Lung microvascular endothelial cell (primary cell): Measurements from ENCODE around the gene RCOR1. TPM values are rescaled to one million over a fixed set of nuclear protein-coding genes. Genes with fewer than 3 reads are reported as not detected.
"Not testable (repeated sequence)": the region's sequence is repeated elsewhere in the genome, so short reads cannot be mapped to it uniquely, and the experiment has no call there.

Source experiments
- DNase-seq, 2 donors: peaks; one replicate each; pipeline versions ENCODE4 v3.0.0 to v3.0.0-alpha.2; 2010; ENCODE audit warnings: low read depth in 2 of 2
- total RNA-seq: library from RNA; depleted of rRNA; stranded (reverse); fragments of >200 nt; gene quantifications from 2 replicates; pipeline ENCODE4 v1.2.1, GENCODE V29; 2014

The RCOR1 gene
- total RNA-seq, 1 donor from 2014 or later = 8.1 TPM

DNA sequence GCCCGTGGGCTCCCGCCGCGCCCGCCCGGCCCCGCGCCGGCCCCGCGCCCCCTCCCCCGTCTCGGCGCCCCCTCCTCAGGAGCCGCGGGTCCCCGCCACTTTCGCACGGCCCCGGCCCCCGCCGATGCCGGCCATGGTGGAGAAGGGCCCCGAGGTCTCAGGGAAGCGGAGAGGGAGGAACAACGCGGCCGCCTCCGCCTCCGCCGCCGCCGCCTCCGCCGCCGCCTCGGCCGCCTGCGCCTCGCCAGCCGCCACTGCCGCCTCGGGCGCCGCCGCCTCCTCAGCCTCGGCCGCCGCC is 263 bp downstream of the RCOR1 start:
- DNase-seq = no peak

DNA sequence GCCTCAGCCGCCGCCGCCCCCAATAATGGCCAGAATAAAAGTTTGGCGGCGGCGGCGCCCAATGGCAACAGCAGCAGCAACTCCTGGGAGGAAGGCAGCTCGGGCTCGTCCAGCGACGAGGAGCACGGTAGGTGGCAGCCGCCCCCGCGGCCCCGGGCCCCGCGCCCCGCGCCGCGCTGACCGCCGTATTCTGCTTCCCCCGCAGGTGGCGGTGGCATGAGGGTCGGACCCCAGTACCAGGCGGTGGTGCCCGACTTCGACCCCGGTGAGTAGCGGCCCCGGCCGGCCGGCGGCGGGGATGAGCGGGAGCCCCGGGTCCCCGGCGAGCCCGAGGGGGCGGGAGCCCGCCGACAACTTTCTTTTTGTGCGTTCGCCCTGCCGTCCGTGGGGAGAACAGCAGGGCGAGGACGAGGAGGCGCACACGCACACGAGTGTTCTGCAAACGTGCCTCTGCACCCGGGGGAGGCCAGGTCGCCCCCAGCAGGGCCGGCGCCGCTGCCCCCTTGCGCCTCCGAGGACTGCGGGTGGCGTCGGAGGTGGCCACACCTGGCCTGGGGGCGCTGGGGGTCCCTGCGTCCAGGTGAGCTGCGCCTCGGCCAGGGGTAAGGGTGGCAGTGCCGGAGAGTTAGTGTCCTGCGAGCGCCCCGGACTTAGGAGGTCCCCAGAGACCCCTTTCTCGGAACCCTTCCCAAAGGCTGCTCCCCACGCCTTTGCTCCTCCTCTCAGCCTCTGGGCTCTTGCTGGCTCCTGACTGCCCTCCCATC is 794 bp downstream of the RCOR1 start:
- peak; percentile 57 to 64 for DNase-seq

DNA sequence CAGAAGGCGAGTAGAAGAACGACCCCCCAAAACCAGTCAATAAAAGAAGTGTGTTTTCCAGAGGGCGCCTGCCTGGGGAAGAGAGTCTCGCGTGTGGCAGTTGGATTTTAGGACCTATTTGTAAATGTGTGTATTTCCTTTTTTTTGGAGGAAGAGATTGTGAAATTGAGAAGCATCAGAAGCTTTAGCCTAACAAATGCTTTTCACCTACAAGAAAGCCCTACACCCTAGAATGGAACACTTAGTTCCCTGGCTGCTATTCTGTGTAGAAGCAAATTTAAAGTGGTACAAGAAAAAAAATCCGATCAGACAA is 1.3 kb downstream of the RCOR1 start:
- DNase-seq = no peak

DNA sequence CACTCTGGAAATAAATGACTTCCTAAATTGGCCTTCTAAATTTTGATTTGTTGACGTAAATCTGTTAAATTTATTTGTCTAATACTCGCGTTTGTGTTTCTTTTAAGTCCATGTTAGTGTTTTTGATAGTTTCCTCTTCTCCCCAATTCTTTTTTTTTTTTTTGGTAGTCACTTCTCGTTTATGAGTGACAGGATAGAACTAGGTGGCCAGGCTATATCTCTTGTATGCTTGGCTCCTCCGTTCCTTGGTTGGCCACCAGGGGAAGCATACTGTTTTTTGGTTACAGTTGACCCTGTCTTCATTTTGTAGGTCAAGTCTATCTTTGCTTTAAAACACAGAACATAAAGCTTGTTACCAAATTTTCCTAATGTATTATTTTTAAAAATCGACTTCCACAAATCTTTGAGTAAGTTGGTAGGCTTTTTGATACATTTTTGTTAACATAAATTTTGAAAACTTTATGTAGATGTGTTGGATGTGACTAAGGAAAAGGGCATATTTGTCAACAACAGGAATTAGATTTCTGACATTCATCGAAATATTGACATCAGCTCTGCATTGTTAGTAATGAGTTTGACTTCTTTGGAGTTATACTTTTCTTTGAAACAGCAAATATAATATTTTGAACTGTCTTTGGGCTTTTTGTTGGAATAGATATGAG is 2.2 kb downstream of the RCOR1 start:
- DNase-seq = peak; percentile 74 to 80

DNA sequence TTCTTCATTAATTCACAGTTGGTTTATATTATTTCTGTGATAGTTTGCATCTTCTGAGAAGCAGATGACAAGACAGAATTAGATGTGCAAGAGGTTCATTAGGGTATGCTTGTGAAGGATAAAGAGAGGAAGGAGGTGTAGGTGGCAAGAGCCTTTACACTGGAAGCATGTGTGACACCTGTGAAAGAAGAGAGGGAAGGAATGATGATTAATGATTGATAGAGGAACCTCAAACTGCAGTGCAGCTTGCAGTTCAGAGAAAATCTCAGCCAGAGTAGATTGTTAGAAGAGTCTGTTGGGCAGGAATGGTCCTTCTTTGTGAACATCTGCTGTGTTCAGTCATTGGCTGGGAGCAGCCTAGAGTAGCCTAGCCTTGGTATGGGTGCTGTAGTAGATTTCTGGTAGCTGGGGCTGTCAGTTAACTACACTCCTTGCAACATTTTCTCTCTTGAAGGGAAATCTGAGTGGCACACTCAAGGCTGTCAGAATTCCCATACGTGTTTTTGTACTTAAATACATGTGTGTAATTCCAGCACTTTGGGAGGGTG is 9.0 kb downstream of the RCOR1 start:
- no peak for DNase-seq

DNA sequence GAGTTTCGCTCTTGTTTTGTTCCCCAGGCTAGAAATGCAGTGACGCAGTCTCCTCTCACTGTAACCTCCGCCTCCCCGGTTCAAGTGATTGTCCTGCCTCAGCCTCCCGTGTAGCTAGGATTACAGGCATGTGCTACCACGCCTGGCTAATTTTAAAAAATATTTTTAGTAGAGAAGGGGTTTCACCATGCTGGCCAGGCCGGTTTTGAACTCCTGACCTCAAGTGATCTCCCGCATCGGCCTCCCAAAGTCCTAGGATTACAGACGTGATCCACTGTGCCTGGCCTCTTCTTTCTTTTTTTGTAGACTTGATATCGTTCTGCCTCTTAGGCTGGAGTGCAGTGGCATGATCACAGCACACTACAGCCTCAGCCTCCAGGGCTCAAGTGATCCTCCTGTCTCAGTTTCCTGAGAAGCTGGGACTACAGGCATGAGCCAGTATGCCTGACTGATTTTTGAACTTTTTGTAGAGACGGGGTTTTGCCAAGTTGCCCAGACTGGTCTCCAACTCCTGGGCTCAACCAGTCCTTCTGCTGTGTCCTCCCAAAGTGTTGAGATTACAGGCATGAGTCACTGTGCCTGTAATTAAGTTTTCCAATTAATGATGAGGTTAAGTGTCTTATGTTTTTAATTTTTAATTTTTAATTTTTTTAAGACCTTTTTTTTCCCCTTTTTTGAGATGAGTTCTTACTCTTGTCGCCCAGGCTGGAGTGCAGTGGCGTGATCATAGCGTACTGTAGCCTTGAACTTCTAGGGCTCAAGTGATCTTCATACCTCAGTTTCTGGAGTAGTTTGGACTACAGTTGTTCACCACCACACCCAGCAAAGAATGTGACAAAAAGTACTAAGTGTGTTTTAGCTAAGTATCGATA is 10.2 kb downstream of the RCOR1 start:
- DNase-seq = no peak

DNA sequence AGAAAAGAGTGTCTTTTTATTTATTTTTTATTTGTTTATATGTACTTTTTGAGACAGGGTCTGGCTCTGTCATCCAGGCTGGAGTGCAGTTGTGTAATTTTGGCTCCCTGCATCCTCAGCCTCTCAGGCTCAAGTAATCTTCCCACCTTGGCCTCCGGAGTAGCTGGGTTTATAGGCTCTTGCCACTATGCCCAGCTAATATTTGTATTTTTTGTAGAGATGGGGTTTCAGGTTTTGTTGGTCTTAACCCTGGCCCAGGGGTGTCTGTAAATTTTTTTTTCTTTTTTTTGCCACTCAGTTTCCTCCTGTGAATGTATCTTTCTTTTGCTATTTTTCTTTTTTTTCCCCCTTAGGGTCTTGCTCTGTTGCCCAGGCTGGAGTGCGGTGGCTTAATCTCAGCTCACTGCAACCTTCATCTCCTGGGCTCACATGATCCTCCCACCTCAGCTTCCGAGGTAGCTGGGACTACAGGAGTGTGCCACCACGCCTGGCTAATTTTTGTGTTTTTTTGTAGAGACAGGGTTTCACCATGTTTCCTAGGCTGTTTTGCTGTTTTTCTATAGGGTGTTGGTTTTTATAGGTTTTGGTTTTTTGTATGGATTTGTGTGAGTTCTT is 11.0 kb downstream of the RCOR1 start:
- no peak for DNase-seq

DNA sequence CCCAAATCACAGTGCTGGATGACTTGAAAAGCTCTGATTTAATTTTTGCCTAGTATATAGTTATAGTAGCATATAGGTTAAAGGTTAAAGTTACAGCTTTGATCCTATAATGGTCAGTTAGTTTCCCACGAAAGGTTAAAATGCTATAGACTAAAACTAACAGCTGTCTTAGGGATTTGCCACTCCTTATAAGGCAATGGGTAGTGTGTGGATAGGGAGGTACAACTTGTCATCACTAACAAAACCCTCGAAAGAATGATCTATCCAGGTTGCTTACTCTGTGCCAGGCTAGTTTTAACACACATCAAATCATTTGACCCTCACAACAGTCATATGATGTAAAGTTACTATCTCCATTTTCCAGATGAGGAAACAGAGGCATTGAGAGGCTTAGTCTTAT is 11.7 kb downstream of the RCOR1 start:
- no peak for DNase-seq

DNA sequence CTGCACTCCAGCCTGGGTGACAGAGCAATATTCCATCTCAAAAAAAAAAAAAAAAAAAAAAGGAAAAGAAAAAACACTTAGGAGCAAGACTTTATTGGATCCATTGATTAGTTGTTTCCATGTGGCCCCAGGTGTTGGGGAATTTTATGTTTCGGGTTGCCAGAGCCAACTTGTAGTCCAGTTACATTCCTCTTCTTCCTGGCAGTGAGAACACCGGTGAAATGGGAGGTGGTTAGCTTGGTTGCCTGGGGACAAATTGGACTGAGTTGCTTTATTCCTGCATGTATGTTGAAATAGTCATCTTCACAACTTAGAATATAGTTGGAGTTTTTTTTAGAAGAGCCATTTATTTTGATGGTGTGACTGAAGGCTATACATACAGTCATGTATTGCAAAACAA is 12.6 kb downstream of the RCOR1 start:
- peak in 1 of 2 donors; percentile 60 for DNase-seq

DNA sequence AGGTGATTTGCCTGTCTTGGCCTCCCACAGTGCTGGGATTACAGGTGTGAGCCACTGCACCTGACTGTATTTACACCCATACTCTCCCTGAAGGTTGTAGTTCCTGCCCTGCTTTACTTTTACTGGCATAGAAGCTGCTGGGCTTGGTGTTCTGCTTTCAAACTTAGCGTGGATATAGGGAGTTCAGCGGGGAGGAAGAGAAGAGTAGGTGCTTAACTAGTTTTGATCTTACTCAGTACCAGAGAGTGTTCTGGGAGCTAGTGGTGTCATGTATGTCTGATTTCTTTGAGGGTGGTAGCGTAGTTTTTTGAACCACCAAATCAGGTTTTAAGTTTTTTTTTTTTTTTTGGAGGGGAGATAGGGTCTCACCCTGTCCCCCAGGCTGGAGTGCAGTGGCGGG is 13.8 kb downstream of the RCOR1 start:
- DNase-seq = no peak

DNA sequence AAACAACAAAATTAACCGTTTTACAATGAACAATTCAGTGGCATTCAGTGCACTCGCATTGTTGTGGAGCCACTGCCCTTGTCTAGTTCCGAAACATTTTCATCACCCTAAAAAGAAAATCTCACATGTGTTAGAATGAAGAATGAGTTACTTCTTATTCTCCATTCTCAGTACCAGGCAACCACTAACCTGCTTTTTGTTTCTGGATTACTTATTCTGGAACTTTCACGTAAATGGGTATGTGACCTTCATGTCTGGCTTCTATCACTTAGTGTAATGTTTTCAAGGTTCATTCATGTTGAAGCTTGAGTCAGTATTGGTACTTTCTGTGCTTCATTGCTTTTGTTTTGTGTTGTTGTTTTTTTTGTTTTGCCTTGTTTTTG is 15.6 kb downstream of the RCOR1 start:
- DNase-seq = no peak

DNA sequence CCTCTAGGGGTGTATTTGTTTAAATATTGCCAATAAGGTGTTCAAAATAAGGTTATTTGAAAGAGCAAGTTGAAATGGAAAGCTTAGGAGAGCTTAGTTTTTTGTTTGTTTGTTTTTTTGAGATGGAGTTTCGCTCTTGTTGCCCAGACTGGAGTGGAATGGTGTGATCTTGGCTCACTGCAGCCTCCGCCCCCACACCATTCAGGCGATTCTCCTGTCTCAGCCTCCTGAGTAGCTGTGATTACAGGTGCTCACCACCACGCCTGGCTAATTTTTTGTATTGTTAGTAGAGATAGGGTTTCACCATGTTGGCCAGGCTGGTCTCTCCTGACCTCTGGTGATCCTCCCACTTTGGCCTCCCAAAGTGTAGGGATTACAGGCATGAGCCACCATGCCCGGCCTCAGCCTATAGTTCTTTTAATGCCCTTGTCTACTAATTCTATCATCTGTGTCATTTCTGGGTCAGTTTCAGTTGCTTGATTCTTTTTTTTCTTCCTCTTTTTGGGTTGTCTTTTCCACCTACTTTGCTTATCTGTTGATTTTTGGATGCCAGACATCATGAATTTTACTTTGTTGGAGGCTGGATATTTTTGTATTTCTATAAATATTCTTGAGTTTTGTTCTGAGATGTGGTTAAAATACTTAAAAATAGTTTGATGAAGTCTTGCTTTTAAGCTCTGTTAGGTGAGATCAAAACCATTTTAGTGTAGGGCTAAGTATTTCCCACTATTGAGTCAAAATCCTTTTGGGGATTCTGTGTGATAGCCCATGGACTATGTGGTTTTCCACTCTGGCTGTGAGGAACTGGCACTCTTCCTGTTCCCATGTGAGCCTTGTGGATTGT is 18.7 kb downstream of the RCOR1 start:
- peak in 1 of 2 donors; percentile 69 for DNase-seq

DNA sequence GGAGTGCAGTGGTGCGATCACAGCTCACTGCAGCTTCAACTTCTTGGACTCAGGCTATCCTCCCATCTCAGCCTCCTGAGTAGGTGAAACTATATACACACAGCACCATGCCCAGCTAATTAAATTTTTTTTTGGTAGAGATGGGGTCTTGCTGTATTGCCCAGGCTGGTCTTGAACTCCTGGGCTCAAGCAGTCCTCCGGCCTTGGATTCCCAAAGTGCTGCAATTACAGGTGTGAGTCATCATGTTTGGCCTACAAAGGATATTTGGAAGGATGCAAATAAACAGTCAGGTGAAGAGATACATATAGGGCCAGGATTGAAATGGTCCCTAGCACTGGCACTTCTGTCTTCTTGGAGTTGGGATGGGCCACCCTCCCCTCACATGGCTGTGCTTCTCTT is 23.9 kb downstream of the RCOR1 start:
- DNase-seq = no peak

DNA sequence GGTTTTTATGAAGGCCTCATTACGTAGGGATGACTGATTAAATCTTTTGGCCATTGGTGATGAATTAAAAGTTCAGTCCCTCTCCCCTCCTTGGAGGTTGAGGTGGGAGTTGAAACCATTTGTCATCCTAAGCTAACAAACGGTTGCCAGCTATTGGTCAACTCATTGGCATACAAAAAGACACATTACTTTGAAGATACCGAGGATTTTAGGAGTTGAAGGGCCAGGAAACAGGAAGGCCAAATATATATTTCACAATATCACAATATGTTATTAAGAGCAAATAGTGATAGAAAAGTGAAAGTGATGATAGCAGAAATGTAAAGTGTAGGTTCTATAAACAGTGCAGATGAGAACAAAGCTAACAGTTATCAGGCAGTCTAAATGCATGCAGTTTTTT is 24.4 kb downstream of the RCOR1 start:
- DNase-seq = peak; percentile 39 to 49

DNA sequence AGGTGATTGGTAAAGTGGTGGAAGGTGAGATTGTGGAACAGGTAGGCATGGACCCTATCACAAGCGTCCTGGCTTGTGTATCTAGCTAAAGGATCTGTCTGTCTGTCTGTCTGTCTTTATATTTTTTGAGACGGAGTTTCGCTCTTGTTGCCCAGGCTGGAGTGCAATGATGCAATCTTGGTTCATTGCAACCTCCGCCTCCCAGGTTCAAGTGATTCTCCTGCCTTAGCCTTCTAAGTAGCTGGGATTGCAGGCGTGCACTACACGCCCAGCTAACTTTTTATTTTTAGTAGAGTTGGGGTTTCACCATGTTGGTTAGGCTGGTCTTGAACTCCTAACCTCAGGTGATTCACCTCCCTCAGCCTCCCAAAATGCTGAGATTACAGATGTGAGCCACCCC is 26.6 kb downstream of the RCOR1 start:
- not testable (repeated sequence) for DNase-seq

DNA sequence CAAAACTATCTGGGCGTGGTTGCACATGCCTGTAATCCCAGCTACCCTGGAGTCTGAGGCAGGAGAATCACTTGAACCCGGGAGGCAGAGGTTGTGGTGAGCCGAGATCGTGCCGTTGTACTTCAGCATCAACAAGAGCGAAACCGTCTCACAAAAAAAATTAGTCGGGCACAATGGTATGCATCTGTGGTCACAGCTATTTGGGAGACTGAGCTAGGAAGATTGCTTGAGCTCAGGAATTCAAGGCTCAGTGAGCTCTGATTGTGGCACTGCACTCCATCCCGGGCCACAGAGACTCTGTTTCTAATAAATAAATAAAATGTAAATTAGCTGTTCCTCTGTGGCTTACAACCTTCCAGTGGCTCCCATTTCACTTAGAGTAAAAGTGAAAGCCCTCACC is 28.0 kb downstream of the RCOR1 start:
- DNase-seq = no peak

DNA sequence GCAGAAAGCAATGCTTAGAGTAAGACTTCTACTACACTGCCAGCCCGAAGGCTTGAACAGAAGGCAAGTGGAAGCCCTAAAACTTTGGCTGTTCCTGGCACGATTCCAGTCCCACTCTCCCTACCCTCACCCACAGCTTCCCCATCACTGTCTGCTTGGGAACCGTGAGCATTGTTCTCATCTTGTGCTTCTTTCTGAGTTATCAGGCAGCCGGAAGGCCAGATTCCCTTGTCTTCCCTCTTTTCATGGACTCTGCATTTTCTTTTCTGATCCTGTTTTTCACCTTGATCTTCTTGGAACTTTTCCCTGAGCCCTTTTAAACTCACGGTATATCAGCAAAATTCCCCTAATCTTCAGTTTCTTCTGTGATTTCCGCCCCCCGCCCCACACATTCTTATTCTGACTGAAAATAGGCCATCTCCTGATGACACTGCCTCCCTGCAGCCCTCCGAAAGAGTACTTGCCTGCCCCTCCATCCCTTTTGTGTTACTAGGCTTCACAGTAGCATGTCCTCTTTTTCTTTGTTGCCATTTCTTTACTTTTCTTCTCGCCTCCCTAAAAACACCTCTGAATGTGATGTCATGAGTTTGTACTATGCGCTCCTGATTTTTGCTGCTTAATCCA is 29.9 kb downstream of the RCOR1 start:
- no peak for DNase-seq

DNA sequence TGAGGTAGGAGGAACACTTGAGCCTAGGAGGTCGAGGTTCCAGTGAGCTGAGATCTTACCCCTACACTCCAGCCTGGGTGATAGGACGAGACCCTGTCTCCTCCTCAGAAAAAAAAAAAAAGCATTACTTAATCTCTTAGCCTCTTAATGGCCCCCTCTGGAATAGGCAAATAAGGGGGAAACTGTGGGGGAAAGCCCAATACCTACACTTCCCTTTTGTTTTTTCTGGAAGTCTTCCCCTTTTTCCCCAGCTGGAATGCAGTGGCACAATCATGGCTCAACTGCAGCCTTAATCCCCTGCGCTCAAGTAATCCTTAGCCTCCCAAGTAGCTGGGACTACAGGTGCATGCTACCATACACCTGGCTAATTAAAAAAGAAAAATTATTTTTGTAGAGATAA is 32.2 kb downstream of the RCOR1 start:
- no peak for DNase-seq

DNA sequence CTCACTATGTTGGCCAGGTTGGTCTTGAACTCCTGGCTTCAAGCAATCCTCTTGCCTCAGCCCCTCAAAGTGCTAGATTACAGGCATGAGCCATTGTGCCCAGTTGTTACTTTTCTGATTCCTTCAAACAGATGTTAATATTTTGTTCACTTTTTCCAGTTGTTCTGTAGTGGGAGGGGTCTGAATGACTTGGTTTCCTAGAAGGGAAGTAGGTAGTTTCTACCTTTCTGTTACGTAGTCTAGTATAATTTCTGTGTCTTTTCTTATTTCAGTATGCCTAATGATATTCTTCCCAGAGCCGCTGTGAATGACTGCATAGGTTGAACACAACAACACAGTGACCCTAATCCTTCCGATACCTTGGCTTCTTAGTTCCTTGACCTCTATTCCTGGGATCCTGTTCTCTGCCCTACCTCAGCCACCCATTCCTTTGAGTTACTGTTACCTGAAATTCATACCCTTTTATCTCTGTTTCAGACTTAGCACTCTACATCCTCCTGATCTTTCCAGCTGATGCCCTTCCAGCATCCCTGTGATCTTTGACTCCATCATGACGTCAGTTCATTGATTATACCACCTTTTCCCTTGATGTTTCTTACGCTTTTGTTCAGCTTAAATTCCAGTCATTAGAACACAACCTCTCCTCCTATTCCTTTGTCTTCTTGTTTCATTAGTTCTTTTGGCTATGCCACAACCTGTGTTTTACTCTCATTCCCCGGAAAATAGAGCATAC is 33.3 kb downstream of the RCOR1 start:
- DNase-seq = no peak

DNA sequence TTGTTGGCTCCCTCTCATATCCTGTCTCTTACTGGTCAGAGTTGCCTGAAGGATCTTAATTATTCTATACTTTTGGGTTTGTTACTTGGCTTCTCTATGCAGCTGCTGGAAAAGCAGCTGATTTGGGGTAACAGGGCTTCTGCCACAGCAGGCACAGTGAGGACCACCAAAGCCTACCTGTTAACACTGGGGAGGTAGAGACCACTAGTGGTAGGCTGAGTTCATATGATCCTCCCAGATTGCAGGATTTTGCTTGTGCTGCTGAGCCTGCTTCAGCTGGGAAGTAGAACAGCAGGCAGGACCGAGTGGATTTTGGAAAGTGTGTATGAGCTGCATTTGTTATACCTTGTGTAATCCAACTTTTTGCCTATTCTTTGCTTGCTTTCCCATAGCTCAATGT is 34.1 kb downstream of the RCOR1 start:
- no peak for DNase-seq
